Epidermal melanocyte (primary cell): Measurements from ENCODE around the gene SNAP91.
"Not testable (repeated sequence)": the region's sequence is repeated elsewhere in the genome, so short reads cannot be mapped to it uniquely, and the experiment has no call there.

ENCODE experiments used
- DNase-seq: peaks from one replicate; pipeline ENCODE4 v3.0.0; 2011; ENCODE audit warnings: low spot score; ENCODE audit not compliant: insufficient read length

Gene SNAP91

DNA sequence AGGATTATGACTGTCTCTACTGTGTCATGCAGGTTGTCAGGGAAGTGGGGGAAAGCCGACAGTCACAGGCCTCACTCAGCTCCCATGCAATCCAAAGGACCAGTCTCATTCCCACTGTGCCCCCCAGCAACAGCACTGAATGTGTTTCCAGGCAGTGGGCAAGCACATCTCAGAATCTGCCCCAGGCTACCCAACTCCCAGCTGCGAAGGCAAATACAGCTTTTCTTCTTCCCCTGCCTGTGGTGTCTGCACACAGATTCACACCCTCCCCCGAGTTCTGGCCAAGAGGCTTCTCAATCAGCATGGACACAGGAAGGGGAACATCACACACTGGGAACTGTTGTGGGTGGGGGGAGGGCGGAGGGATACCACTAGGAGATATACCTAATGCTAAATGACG, 75.3 kb downstream of the SNAP91 start:
- DNase-seq, result no peak

DNA sequence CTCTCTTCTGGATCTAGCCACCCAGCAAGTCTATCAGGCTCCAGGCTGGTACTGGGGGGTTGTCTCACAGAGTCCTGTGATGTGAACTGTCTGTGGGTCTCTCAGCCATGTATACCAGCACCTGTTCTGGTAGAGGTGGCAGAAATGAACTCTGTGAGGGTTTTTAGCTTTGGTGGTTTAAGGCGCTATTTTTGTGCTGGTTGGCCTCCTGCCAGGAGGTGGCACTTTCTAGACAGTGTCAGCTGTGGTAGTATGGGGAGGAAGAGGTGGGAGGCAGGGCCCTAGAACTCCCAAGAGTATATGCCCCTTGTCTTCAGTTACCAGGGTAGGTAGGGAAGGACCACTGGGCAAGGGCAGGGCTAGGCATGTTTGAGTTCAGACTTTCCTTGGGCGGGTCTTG, 75.8 kb downstream of the SNAP91 start:
- no peak for DNase-seq

DNA sequence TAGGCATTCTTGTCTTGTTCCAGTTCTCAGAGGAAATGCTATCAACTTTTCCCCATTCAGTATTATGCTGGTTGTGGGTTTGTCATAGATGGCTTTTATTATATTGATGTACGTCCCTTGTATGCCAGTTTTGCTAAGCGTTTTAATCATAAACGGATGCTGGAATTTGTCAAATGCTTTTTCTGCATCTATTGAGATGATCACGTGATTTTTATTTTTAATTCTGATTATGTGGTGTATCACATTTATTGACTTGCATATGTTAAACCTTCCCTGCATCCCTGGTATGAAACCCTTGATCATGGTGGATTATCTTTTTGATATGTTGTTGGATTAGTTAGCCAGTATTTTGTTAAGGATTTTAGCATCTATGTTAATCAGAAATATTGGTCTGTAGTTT, 79.0 kb downstream of the SNAP91 start:
- DNase-seq, result not testable (repeated sequence)

- DNase-seq, result no peak
Observed at GRCh38 chr6:83615025-83615999, 93.6 kb downstream of the SNAP91 start.

GRCh38 chr6:83613378-83613777, 95.5 kb downstream of the SNAP91 start:
- no peak for DNase-seq

GRCh38 chr6:83609248-83609647, 99.7 kb downstream of the SNAP91 start:
- no peak for DNase-seq

DNA sequence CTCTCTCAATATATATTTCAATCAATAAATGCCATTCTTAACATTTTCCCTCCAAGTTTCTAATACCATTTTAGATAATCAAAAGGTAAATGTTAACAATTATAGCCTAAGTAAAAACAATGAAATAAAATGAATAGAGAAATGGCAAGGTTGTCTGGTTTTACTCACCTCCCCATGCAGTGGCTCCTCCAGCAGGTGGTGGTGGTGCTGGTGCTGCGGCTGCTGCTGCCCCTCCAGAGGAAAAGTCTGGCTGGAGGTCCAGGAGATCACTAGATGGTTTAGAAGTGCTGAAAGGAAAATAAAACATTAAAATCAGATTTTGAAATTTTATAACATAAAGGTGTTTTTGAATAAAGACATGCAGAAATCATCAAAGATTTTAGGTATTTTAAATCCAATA, 103.4 kb downstream of the SNAP91 start:
- DNase-seq, result no peak

DNA sequence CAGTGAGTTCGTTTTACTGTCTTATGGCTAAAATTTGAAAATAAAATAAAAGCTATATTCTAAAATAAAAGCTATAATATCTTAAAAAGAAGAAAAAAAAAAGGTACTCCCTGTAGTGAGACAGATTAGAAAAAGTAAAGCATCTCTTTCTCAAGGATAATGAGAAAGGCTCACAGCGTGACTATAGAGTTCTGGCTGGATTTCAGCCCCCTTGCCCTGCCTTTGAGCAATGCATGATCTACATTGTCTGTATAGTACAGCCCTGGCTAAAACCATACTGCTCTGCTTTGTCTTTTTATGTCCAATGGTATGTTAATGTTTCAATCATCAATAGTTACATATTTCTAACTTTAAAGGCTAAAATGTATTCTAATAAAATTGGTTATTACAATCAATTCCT, 105.3 kb downstream of the SNAP91 start:
- DNase-seq, result no peak

DNA sequence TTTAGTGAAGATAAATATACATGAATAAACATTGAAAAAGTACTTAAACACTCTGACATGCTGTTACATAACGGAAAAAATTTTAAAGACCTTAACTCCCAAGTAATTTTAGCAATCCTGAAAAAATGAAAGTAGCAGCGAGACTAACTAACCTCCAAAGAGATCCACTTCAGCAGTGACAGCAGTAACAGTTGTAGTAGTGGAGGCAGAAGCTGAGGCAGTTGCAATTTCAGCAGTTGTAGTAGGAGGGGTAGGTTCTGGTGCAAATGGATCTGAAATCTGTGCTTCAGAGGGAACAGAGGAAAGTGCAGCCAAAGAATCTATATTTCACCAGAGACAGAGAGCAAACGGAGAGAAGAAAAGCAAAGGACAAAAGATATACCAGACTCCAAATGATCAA, 107.8 kb downstream of the SNAP91 start:
- no peak for DNase-seq

DNA sequence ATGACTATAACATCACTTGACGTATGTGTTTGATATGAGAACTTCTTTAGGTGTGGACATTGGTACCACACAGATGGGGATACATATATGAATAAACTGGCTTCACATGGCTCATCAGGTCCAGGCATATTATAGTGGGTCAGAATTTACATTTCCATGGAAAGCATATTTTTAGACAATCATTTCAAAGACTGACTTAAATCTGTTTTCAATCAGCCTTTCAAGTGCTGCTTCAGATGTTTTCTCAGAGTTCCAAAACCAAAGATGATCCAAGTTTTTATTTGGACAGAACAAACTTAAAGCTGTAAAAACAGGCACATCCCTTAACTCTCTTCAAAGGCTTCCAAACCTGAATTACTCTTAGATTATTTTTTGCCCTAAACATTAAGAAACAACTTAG, 108.4 kb downstream of the SNAP91 start:
- no peak for DNase-seq

DNA sequence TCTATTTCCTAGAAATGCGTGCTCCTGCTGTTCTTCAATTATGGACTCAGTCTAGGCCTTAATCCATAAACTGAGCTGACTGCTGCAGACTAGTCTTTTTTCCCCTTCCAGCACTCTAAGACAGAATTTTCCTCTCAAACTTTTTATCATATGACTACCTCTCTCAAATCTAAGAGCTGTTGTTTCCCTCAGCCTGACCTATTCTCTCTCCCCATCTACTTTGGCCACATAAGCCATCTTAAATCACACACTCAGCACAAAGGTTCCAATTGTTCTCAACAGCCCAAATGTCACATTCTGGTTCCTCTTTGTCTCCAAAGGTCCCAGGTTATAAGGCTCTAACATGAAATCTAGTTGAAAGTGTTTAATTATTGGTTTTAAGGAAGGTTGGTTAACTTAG, 111.4 kb downstream of the SNAP91 start:
- DNase-seq, result no peak

GRCh38 chr6:83597051-83597450, 111.8 kb downstream of the SNAP91 start:
- no peak for DNase-seq

DNA sequence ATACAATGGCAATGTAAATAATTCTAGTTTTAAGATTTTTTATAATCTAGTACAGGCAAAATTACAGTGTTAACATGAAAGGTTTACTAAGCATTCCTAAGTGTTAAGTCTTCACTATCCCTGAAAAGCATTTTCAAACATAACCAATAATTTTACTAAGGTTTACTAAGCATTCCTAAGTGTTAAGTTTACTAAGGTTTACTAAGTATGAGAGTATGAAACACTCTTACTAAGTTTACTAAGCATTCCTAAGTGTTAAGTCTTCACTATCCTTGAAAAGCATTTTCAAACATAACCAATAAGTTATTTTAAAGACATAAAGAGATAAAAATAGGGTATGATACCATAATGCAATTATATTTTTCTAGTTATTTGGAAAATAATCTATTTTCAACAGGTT, 114.0 kb downstream of the SNAP91 start:
- DNase-seq, result no peak

- no peak for DNase-seq
Observed at GRCh38 chr6:83593395-83593785, 115.5 kb downstream of the SNAP91 start.

- DNase-seq, result no peak
Observed at GRCh38 chr6:83592770-83593394, 116.0 kb downstream of the SNAP91 start.

- no peak for DNase-seq
Observed at GRCh38 chr6:83590416-83590815, 118.5 kb downstream of the SNAP91 start.

GRCh38 chr6:83589076-83589475, 119.8 kb downstream of the SNAP91 start:
- DNase-seq, result no peak

- DNase-seq, result no peak
Observed at GRCh38 chr6:83578057-83578456, 130.8 kb downstream of the SNAP91 start.

DNA sequence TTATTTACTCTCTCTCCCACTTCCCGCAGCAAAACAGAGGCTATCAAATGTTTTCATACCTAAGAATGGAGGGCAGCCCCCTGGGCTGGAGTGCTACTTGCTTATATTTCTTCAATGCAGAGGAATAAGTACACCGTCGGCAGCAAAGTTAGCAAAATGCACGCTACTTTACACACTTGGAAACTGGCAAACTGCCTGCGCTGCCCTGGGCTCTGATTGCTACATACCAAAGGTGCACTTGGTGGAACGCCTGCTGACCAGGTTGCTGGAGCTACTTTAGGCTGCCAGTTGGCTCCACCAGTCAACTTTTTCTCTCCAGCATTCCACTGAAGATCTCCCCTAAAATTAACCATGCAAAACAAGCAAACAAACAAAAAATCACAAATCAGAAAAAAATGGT, 134.1 kb downstream of the SNAP91 start:
- no peak for DNase-seq

- not testable (repeated sequence) for DNase-seq
Observed at GRCh38 chr6:83571663-83572185, 137.2 kb downstream of the SNAP91 start.

GRCh38 chr6:83558975-83559374, 149.9 kb downstream of the SNAP91 start:
- no peak for DNase-seq

DNA sequence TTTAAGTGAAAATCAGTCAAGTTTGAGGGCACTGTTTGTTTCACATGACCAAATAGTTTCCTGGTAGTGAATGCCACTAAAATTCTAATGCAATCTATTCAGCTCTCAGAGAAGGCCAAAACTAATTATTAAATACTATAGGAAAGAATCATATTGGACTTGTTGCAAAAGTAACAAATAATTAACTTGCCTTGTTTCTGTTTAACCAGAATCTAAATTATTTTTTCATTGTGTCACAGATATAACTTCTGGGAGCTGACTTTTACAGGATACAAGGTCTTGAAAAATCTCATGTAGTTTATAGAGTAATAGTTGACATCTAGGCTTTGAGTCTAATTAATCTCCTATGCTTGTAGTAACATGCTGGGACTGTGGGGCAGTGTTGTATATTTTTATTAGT, 152.0 kb downstream of the SNAP91 start:
- no peak for DNase-seq

- not testable (repeated sequence) for DNase-seq
Observed at GRCh38 chr6:83551748-83552147, 157.2 kb downstream of the SNAP91 start.
